HG03354 (cell line): ENCODE measurements around the gene NREP.

Experiments
- ATAC-seq: cut with Tn5 transposase; IDR thresholded peaks from one replicate; pipeline ENCODE4 v1.9.1; 2021; ENCODE audit warnings: mild to moderate bottlenecking; ENCODE audit not compliant: unreplicated experiment, poor library complexity, severe bottlenecking

Gene NREP

GRCh38 chr5:111769541-111769940 is 12.5 kb upstream of the NREP start:
- no peak for ATAC-seq

- no peak for ATAC-seq
Observed at GRCh38 chr5:111765613-111766571, 8.9 kb upstream of the NREP start.

DNA sequence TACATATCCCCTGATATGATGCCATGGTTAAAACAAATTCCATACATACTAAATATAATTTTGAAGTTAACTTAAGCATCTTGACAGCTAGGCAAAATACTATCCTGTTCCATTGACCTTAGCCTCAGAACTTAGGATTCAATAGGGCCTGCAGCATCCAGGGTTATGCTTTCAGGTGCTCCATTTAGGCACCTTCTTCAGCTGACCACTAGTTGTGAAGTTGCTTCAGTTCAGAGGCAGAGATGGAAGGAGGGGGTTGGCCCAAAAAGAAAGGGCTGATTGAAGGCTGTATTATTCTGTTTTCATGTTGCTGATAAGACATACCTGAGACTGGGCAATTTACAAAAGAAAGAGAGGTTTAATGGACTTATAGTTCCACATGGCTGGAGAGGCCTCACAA is 7.0 kb upstream of the NREP start:
- no peak for ATAC-seq

DNA sequence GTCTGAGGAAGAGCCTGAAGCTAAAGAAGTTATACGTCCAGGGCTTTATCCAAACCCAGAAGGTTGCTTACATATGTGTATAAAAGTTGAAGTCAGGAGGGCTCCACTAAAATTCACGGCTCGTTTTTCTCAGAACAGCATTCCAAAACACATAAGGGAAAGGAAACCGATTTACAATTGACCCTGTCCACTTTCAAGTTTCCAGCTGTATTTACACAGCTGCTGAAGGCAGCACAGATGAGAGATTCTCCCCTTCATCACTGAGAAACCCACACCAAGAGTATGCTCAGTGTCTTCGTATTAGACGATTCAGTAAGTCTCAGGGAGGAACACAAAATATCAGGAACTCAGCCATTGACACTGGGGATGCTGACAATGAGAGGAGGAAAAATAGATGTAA is 5.9 kb upstream of the NREP start:
- ATAC-seq, result no peak

- ATAC-seq, result no peak
Observed at GRCh38 chr5:111758284-111758628, 1.3 kb upstream of the NREP start.

DNA sequence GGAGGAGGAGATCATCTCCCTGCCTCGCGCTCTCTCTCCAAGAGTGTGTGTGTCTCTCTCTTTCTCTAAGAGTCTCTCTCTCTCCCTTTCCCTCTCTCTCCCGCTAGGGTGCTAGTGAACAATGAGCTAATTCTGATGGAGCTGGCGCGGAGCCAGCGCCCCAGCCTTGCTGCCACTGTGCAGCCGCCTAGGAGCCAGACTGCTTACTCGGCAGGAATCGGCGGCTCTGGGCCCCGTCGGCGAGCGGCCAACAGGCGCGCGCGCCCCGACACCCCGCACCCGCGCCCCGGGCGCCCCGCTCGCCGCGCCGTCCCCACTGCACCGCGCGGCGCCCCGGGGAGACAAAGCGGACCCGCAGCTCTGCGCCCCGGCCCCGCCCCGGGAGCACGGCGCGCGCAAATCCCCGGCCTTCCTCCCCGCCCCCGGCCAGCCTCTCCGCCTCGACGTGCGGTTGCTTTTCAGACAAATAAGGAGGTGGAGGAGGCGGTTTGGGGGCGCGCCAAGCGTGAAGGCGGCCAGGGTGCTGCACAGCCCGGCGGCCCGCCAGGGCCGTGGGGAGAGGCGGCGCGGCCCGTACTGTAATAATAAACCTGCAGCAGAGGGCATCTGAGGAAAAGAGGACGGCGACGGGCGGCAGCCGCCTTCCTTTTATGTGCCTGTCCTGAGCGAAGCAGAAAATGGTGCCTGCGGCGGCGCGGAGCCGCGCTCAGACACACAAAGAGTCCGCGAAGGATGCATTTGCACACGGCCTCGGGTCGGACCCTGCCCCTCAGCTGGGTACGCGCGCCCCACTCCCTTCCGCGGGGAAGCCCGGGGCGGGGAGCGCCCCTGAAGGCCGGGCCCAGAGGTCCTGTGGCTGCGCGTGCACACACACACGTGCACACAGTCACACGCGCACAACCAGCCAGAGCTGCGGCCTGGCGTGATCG is 625 bp upstream of the NREP start:
- ATAC-seq, result peak; percentile 82

DNA sequence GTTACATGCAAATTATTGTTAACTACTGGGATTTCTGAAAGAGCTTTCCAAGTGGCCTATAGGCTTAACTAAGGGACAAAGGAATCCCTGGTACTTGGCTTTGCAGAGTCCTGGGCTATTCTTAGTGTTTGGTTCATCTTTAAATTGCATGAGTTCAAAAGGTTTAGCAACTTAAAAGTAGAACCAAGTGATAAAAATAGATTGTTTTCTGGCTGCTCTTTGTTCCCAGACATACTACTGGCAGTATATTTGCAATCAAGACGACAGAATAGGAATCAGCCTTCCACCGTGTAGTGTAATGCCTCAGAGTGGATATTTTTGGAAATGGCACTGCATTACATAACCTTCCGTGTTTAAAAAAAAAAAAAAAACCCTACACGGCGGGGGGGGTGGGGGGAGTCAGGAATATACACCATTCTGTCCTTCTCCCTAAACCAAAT is 1.0 kb downstream of the NREP start:
- ATAC-seq, result no peak

DNA sequence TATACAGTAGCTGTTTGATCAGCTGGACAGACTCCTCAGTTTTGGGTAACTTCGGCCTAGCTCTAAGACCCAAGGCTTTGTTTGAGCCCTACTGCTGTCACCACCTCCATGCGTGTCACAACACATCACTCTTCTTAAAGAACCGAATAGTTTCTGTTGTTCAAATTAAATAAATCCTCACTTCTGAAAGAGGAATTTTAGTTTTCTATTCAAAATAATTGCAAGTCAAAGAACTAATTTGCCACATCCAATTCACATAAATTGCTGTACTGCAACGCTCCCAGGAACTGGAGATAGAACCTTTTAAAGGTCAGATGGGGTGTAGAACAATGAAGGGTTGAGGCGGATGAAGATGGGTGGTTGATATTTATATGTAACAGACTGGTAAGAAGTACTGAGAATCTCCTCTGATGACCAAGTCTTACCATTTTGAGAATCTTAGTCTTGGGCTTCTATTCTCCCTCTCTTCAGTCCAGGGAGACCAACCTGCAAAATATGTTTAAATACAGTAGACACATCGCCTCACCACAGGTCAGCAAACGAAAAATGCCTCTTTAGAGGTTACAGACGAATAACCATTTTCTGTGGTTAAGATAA is 1.6 kb downstream of the NREP start:
- ATAC-seq, result no peak

- ATAC-seq, result no peak
Observed at GRCh38 chr5:111753884-111754589, 3.0 kb downstream of the NREP start.

GRCh38 chr5:111752426-111752965 is 4.5 kb downstream of the NREP start:
- no peak for ATAC-seq

GRCh38 chr5:111749303-111750026 is 7.5 kb downstream of the NREP start:
- ATAC-seq, result no peak

GRCh38 chr5:111748304-111748763 is 8.7 kb downstream of the NREP start:
- ATAC-seq, result no peak

GRCh38 chr5:111747337-111747736 is 9.7 kb downstream of the NREP start:
- ATAC-seq, result no peak

DNA sequence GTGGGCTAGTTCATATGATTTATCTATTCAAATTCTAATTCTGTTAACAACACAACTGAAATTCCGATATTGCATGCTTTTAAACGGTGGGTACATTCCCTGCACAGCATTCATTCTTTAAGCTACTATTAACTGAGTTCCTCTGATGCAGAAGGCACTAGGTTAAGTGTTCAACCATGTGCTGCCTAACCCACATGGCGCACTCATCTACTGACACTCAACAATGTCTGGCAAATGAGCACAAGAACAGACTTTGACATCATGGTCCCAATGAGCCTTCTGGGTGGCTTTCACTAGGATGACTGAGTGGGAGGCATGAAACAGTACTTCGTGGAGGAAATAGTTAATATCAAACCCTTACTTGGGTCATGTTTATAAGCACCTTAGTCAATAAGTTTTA is 10.2 kb downstream of the NREP start:
- no peak for ATAC-seq

DNA sequence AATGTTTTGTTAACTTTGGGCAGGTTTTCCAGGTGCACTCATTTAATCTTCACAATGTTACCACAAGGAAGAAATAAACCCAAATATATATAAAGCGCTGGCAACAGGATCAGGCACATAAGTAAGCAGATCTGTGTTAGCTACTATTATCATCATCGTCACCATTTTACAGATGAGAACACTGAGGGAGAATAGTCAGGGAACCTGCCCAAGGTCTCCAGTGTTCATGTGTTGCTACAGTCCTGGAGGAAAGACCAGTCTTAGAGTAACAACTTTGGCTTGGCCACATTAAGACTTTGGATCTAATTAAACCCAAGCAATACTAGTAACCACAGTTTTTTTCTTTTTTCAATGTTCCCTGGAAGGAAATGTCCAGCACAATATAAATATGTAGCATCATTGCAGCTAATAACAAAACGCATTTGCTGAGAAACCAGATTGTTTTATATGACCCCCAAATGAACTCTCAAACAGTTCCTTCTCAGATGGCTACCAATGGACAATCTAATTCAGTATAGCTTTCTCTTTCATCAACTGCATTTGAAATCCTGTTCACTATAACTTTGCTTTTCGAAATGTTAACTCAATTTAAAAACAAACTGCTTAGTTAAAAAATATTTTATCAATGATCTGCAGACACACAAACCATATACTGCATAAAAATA is 11.8 kb downstream of the NREP start:
- no peak for ATAC-seq

- no peak for ATAC-seq
Observed at GRCh38 chr5:111744455-111744854, 12.5 kb downstream of the NREP start.

DNA sequence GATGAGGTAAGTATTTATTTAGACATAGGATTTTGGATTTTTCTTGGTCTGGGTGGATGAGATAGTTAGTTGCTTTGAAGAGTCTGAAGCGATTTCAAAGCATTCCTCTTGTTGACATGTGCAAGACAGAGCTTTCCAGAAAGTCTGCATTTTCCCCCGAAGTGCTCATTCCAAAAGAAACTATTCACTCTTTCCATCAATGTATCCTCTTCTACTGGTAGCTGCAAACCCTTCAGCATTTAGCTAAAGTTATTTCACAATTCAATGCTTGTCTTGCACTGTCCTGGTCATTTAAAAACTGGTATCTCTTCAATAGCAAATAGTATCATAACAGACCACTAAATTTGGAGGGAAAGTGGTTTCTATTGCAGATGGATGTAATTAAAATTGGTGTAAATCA is 13.0 kb downstream of the NREP start:
- no peak for ATAC-seq

DNA sequence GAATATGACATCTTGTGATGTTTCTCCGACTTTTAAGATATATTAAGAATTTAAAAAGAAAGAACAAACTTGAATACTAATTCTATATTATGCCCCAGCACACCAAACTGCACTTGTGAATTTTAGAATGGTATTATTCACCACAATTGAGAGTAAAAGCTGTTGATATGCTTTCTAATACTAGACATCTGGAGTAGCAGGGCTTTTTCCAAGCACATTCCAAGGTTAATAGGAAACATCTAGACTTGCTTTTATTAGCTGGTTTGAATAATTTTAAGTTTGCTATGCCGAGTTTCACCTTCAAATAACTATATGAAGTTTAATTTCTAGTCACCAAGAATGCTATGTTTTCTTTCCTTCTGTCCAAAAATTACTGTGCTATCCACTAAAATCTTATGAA is 13.5 kb downstream of the NREP start:
- ATAC-seq, result no peak
